Heart left ventricle (tissue), 13 donors: ENCODE results near the gene NIM1K.

Experiments
- CTCF ChIP-seq, 12 donors: fragments of 200-600 bp; sonication (generic) in 4 of 12; IDR thresholded peaks; one replicate each; pipeline versions ENCODE4 v1.5.0 to v1.8.0; 2018 to 2022; ENCODE audit warnings: antibody characterized with exemption in 12 of 12, mild to moderate bottlenecking in 5 of 12
- POLR2A ChIP-seq, 2 donors: fragments of 450-650 bp; IDR thresholded peaks; one replicate each; pipeline ENCODE4 v1.6.1; 2017; ENCODE audit warnings: antibody characterized with exemption in 2 of 2, mild to moderate bottlenecking in 2 of 2, moderate library complexity in 2 of 2
- donor health status: ischemic (EF 13 %, LVEDD 7.1; RV severe dilation, severe dysfunction).
- donor health status: DM: no; HTN: yes; CAD: no.
- donor health status: DM: no; HTN: no; CAD: no.
- donor health status: ischemic (EF 25% LVEDD 6.9; RV normal size, moderate dysfunction).
- donor health status: ischemic (EF 25% LVEDD 5.7; RV mildly dilated, moderate dysfunction).
- donor health status: ischemic (EF 35%, LVEDD 5.7; RV mildly dilated, moderate dysfunction).
- donor health status: nonischemic (EF 11% LVEDD 7.7; RV severe dilation, severe dysfunction).
- donor health status: DM: yes; HTN: yes; CAD: no.
- donor health status: PGD.
- donor health status: ischemic (EF 29% LVEDD 5.4; RV normal size, mild dysfunction).
- donor health status: nonischemic (EF 23%, LVEDD 6.1; RV moderate dilation, normal function).

- TF ChIP-seq CTCF (IDR thresholded peaks at IDR 0.05), result no peak
- no peak for TF ChIP-seq POLR2A (IDR thresholded peaks at IDR 0.05)
Measured at GRCh38 chr5:43304525-43304924, 112.5 kb downstream of the NIM1K start.
